A673 (cell line): Measurements from ENCODE around the gene C10orf105. TPM values are rescaled to one million over a fixed set of nuclear protein-coding genes. Genes with fewer than 3 reads are reported as not detected.

Experiments
- BruUV-seq: library from RNA; stranded (reverse); fragments of 400-500 nt; replicated peaks from 2 replicates; lab custom pipeline; 2021; lab: Mats Ljungman, UMichigan
- CTCF ChIA-PET: fragments of 300-600 bp; sonication (Branson Sonifier 250); formaldehyde crosslinking; loops from one replicate; lab custom pipeline; 2022; ENCODE audit warnings: antibody characterized with exemption; lab: Charles Lee
- POLR2A ChIA-PET: fragments of 300-600 bp; sonication (Branson Sonifier 250); formaldehyde crosslinking; loops from one replicate; lab custom pipeline; 2022; ENCODE audit warnings: antibody characterized with exemption; ENCODE audit not compliant: low non-redundant PET; lab: Charles Lee
- DNase-seq: peaks from one replicate; pipeline ENCODE4 v3.0.0-alpha.2; 2015; ENCODE audit warnings: low spot score
- H3K27ac ChIP-seq: fragments of 200-600 bp; sonication (generic); 2 replicates; pipeline ENCODE4 v1.5.1; 2016; ENCODE audit warnings: mixed run types, low read depth, mild to moderate bottlenecking, mixed read lengths, antibody characterized with exemption, low read length; ENCODE audit not compliant: poor library complexity, severe bottlenecking
- H3K27me3 ChIP-seq: fragments of 200-600 bp; sonication (generic); replicated peaks from 2 replicates; pipeline ENCODE4 v1.6.1; 2017; ENCODE audit warnings: mixed run types, low read depth, mild to moderate bottlenecking, mixed read lengths, antibody characterized with exemption, low read length; ENCODE audit not compliant: insufficient read depth, poor library complexity
- H3K36me3 ChIP-seq: fragments of 200-600 bp; sonication (generic); 2 replicates; pipeline ENCODE4 v1.6.1; 2016; ENCODE audit warnings: mixed run types, mild to moderate bottlenecking, mixed read lengths, antibody characterized with exemption, low read length; ENCODE audit not compliant: insufficient read depth, poor library complexity, severe bottlenecking
- H3K4me1 ChIP-seq: fragments of 200-600 bp; sonication (generic); 2 replicates; pipeline ENCODE4 v1.6.1; 2017; ENCODE audit warnings: mixed run types, mild to moderate bottlenecking, mixed read lengths, antibody characterized with exemption, low read length; ENCODE audit not compliant: insufficient read depth, poor library complexity, severe bottlenecking
- H3K4me3 ChIP-seq: fragments of 200-600 bp; sonication (generic); 2 replicates; pipeline ENCODE4 v1.5.1; 2016; ENCODE audit warnings: low read depth, mixed run types, mild to moderate bottlenecking, mixed read lengths, low read length; ENCODE audit not compliant: poor library complexity, severe bottlenecking
- H3K9me3 ChIP-seq: fragments of 200-600 bp; sonication (generic); 2 replicates; pipeline ENCODE4 v1.6.1; 2016; ENCODE audit warnings: mixed run types, low read depth, mild to moderate bottlenecking, mixed read lengths, antibody characterized with exemption, low read length; ENCODE audit not compliant: poor library complexity, severe bottlenecking
- EZH2 ChIP-seq: fragments of 200-600 bp; sonication (generic); IDR thresholded peaks from 2 replicates; pipeline ENCODE4 v1.6.1; 2017; ENCODE audit warnings: borderline replicate concordance, low read depth, mild to moderate bottlenecking, mixed read lengths, antibody characterized with exemption, low read length; ENCODE audit not compliant: poor library complexity, severe bottlenecking
- intact Hi-C: fragments of 100-400 bp; cut with micrococcal nuclease; formaldehyde crosslinking; loops from one replicate; pipeline ENCODE4 v1.10.0; 2022; ENCODE audit not compliant: unreplicated experiment
- total RNA-seq: library from RNA; stranded (reverse); gene quantifications from 2 replicates; pipeline ENCODE4 v1.2.3, GENCODE V29; 2021
- TF ChIP-seq, protein P1 (sequence below): fragments of 300-800, 200-600 bp; sonication (generic); conservative IDR thresholded peaks from 2 replicates; pipeline ENCODE4 v1.5.1; 2017; ENCODE audit warnings: low read depth, mild to moderate bottlenecking, antibody characterized with exemption, low read length, moderate library complexity, mixed read lengths

Gene C10orf105
- total RNA-seq, 1 experiment from 2014 or later = not detected

DNA sequence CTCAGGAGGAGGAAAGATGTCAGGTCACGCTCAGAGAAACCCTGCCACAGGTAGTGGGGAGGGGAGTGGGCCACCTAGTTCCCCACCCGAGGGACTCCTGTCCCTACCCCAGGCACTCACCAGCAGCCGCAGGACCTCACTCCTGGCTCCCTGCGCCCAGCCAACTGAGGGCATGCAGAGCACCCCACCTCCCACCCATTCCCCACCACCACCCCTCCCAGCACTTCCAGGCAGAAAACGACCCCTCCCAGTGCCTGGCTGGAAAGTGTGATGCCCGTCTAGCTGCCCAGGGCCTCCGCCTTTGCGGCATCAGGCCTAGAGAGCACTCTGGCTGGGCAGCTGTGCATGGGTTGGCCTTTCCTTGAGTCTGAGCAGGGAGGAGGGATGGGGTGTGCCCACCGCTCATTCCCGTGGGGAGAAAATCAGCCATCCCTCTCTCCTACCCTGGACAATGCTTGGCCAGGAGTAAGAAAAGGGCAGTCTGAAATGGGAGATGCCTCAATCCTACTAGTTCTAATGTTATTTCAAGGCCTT lies 1.3 kb downstream of the C10orf105 start:
- ChIA-PET CTCF (no interaction called here), POLR2A (no interaction called here)

DNA sequence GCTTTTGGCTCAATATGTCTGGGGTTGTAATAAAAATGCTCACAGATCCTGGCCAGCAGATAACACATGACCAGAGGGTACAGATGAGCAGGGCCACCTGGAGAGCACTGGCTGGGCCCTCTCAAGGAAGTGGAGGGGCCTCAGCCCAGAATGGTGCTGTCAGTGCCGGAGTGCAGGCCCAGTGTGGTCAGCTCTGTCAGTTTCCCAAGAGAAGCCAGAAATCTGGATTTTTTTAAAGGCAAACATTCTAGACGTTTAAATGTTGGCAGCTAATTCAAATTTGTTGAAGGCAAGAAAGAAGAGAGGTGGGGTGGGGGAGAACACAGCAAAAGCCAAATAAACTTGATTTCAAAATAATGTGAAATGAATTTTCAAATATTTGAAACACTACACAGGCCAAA lies 2.0 kb downstream of the C10orf105 start:
- intact Hi-C loops = no loop called here
- POLR2A ChIA-PET = no interaction called here
- H3K4me3 ChIP-seq = no peak overlapping the region
- H3K9me3 ChIP-seq = no peaks in the 10 kb centered on the region
- CTCF ChIA-PET = no interaction called here
- H3K27me3 ChIP-seq = no peaks in the 10 kb centered on the region
- no TSS peak for BruUV-seq
- H3K4me1 ChIP-seq = peaks cover 8% of the 10 kb centered on the region
- TF ChIP-seq EZH2 = no peak
- TF ChIP-seq, protein P1, sequence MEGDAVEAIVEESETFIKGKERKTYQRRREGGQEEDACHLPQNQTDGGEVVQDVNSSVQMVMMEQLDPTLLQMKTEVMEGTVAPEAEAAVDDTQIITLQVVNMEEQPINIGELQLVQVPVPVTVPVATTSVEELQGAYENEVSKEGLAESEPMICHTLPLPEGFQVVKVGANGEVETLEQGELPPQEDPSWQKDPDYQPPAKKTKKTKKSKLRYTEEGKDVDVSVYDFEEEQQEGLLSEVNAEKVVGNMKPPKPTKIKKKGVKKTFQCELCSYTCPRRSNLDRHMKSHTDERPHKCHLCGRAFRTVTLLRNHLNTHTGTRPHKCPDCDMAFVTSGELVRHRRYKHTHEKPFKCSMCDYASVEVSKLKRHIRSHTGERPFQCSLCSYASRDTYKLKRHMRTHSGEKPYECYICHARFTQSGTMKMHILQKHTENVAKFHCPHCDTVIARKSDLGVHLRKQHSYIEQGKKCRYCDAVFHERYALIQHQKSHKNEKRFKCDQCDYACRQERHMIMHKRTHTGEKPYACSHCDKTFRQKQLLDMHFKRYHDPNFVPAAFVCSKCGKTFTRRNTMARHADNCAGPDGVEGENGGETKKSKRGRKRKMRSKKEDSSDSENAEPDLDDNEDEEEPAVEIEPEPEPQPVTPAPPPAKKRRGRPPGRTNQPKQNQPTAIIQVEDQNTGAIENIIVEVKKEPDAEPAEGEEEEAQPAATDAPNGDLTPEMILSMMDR = no peak
- H3K27ac ChIP-seq = no peak overlapping the region
- no peak for DNase-seq
- H3K36me3 ChIP-seq = no peaks in the 10 kb centered on the region

More for the DNA sequence above, 1.3 kb downstream of the C10orf105 start:
- no peaks in the 10 kb centered on the region for H3K9me3 ChIP-seq
- no peaks in the 10 kb centered on the region for H3K27me3 ChIP-seq
- no peak overlapping the region for H3K27ac ChIP-seq
- BruUV-seq = no TSS peak
- intact Hi-C loops = no loop called here
- H3K4me1 ChIP-seq = peaks cover 7% of the 10 kb centered on the region
- H3K4me3 ChIP-seq = no peak overlapping the region
- no peak for DNase-seq
- no peaks in the 10 kb centered on the region for H3K36me3 ChIP-seq
- TF ChIP-seq, protein P1 = no peak
- TF ChIP-seq EZH2 = no peak

DNA sequence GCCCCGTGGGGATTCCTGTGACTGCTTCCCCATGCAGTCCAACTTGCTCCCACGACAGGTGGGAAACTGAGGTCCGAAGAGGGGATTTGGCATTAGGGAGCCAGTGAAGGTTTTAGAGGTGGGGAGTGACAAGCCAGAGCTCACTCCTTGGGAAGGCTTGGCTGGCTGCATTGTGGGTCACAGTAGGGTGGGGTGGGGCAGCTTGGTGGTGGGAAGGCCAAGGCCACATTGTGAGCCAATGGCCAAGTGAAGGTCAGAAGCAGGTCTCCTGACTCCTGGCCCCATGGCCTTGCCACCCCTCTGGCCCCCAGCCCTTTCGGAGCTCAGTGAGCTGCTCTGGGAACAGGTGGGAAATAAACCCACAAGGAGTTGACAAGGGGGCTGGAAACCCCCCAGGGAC lies 2.5 kb downstream of the C10orf105 start:
- Histone ChIP-seq H3K4me3 (no peak overlapping the region), H3K4me1 (peaks cover 8% of the 10 kb centered on the region), H3K36me3 (no peaks in the 10 kb centered on the region), H3K27me3 (no peaks in the 10 kb centered on the region), H3K27ac (no peak overlapping the region), H3K9me3 (no peaks in the 10 kb centered on the region)
- ChIA-PET CTCF (no interaction called here), POLR2A (no interaction called here)
- BruUV-seq = no TSS peak
- intact Hi-C loops = no loop called here
- DNase-seq = no peak
- TF ChIP-seq, protein P1 = no peak
- TF ChIP-seq EZH2 = no peak
